A549 (cell line): Measurements from ENCODE around the gene RIPPLY2. TPM values are rescaled to one million over a fixed set of nuclear protein-coding genes. Genes with fewer than 3 reads are reported as not detected.
"Not testable (repeated sequence)": the region's sequence is repeated elsewhere in the genome, so short reads cannot be mapped to it uniquely, and the experiment has no call there.

Experiments used
- ATAC-seq, 2 experiments: fragments of 200-7000 bp in 1 of 2; fragments of >200 bp in 1 of 2; cut with Nextera tagmentation in 1 of 2; cut with Tn5 transposase in 1 of 2; 3 replicates each; pipeline versions ENCODE4 v1.8.0 to v1.9.1; 2018 to 2020; ENCODE audit warnings: mild to moderate bottlenecking in 1 of 2, moderate library complexity in 1 of 2
- CTCF ChIA-PET: fragments of 300-600 bp; sonication (Branson Sonifier 250); formaldehyde crosslinking; extraction: SDS; loops from one replicate; lab custom pipeline; 2021; ENCODE audit warnings: antibody characterized with exemption, inconsistent platforms; lab: Yijun Ruan, JAX
- POLR2A ChIA-PET: fragments of 350-600 bp; formaldehyde crosslinking; extraction: SDS; loops from one replicate; lab custom pipeline; 2021; ENCODE audit warnings: antibody characterized with exemption, inconsistent platforms; lab: Yijun Ruan, JAX
- DNase-seq, 2 experiments: peaks; one replicate each; pipeline versions ENCODE4 v3.0.0 to v3.0.0-alpha.2; 2011 to 2016; ENCODE audit warnings: low read depth in 1 of 2, low spot score in 1 of 2
- FAIRE-seq: peaks from 2 replicates; lab custom pipeline; 2011; peaks lifted over from hg19 to GRCh38; lab: Jason Lieb, UNC
- H3K27ac ChIP-seq, 2 experiments: fragments of >200 bp; sonication (Bioruptor Twin); formaldehyde crosslinking; 3 replicates each; pipeline ENCODE4 v1.5.1; 2016 to 2017
- H3K4me1 ChIP-seq: fragments of >200 bp; sonication (Bioruptor Twin); formaldehyde crosslinking; 3 replicates; pipeline ENCODE4 v1.6.1; 2016
- H3K4me2 ChIP-seq: fragments of >200 bp; sonication (Bioruptor Twin); formaldehyde crosslinking; 3 replicates; pipeline ENCODE4 v1.6.1; 2016
- H3K4me3 ChIP-seq: fragments of >200 bp; sonication (Bioruptor Twin); formaldehyde crosslinking; 3 replicates; pipeline ENCODE4 v1.5.1; 2016
- H3K9me3 ChIP-seq: fragments of >200 bp; sonication (Bioruptor Twin); formaldehyde crosslinking; 3 replicates; pipeline ENCODE4 v1.6.1; 2016
- CBX2 ChIP-seq: fragments of 200-600 bp; sonication (generic); IDR thresholded peaks from 2 replicates; pipeline ENCODE4 v1.6.1; 2016; ENCODE audit warnings: low read depth, mild to moderate bottlenecking, borderline replicate concordance
- CHD2 ChIP-seq: fragments of 150-350 bp; IDR thresholded peaks from 2 replicates; pipeline ENCODE4 v1.6.1; 2014; ENCODE audit warnings: low read length; ENCODE audit not compliant: partially characterized antibody
- CHD4 ChIP-seq: fragments of 200-600 bp; sonication (generic); IDR thresholded peaks from 2 replicates; pipeline ENCODE4 v1.6.1; 2016; ENCODE audit warnings: antibody characterized with exemption, mild to moderate bottlenecking, borderline replicate concordance
- EHF ChIP-seq: fragments of 250-450 bp; sonication (Bioruptor Pico); IDR thresholded peaks from 2 replicates; pipeline ENCODE4 v1.5.0; 2020; ENCODE audit warnings: mild to moderate bottlenecking
- EP300 ChIP-seq, 2 experiments: fragments of >200 bp; sonication (Bioruptor Twin); formaldehyde crosslinking; IDR thresholded peaks; 2 replicates in 1 of 2; 3 replicates in 1 of 2; pipeline ENCODE4 v1.6.1; 2016 to 2017
- ESRRA ChIP-seq: fragments of 150-350 bp; IDR thresholded peaks from 2 replicates; pipeline ENCODE4 v1.6.1; 2014; ENCODE audit warnings: mild to moderate bottlenecking, low read length, borderline replicate concordance
- FOSB ChIP-seq: fragments of 250-450 bp; sonication (Bioruptor Pico); IDR thresholded peaks from 2 replicates; pipeline ENCODE4 v1.5.0; 2020; ENCODE audit warnings: mild to moderate bottlenecking, moderate library complexity
- HDAC2 ChIP-seq: fragments of 200-600 bp; sonication (generic); IDR thresholded peaks from 2 replicates; pipeline ENCODE4 v1.6.1; 2016
- HEYL ChIP-seq: fragments of 250-450 bp; sonication (Bioruptor Pico); IDR thresholded peaks from 2 replicates; pipeline ENCODE4 v1.8.0; 2021; ENCODE audit warnings: mild to moderate bottlenecking, moderate library complexity
- HOXA7 ChIP-seq: fragments of 250-450 bp; sonication (Bioruptor Pico); IDR thresholded peaks from 2 replicates; pipeline ENCODE4 v1.5.0; 2020; ENCODE audit warnings: mild to moderate bottlenecking, moderate library complexity
- HOXB13 ChIP-seq: fragments of 250-450 bp; sonication (Bioruptor Pico); IDR thresholded peaks from 2 replicates; pipeline ENCODE4 v1.5.0; 2020; ENCODE audit warnings: low read depth, mild to moderate bottlenecking, moderate library complexity
- JUNB ChIP-seq: fragments of >200 bp; sonication (Bioruptor Twin); formaldehyde crosslinking; IDR thresholded peaks from 2 replicates; pipeline ENCODE4 v1.6.1; 2016
- KDM5A ChIP-seq: fragments of 200-600 bp; sonication (generic); IDR thresholded peaks from 2 replicates; pipeline ENCODE4 v1.6.1; 2016; ENCODE audit warnings: antibody characterized with exemption, mild to moderate bottlenecking
- MYC ChIP-seq: IDR thresholded peaks from 2 replicates; pipeline ENCODE4 v1.6.1; 2012; ENCODE audit warnings: mild to moderate bottlenecking, inconsistent platforms, low read length, improper control_type of control experiment, borderline replicate concordance
- NFE2L2 ChIP-seq: fragments of 150-350 bp; conservative IDR thresholded peaks from 2 replicates; pipeline ENCODE4 v1.6.1; 2014; ENCODE audit warnings: low read length
- NPAS2 ChIP-seq: fragments of 250-450 bp; sonication (Bioruptor Pico); IDR thresholded peaks from 2 replicates; pipeline ENCODE4 v1.8.0; 2022; ENCODE audit warnings: mild to moderate bottlenecking, moderate library complexity, borderline replicate concordance
- NR3C1 ChIP-seq: fragments of >200 bp; sonication (Bioruptor Twin); formaldehyde crosslinking; IDR thresholded peaks from 3 replicates; pipeline ENCODE4 v1.6.1; 2017
- PHF8 ChIP-seq: fragments of 200-600 bp; sonication (generic); IDR thresholded peaks from 2 replicates; pipeline ENCODE4 v1.6.1; 2016; ENCODE audit warnings: low read depth, mild to moderate bottlenecking, antibody characterized with exemption, moderate library complexity, borderline replicate concordance
- POLR2A ChIP-seq: IDR thresholded peaks from 2 replicates; pipeline ENCODE4 v1.6.1; 2012; ENCODE audit warnings: mild to moderate bottlenecking, low read length
- POLR2AphosphoS2 ChIP-seq: conservative IDR thresholded peaks from 2 replicates; pipeline ENCODE4 v1.6.1; 2012; ENCODE audit warnings: low read length, improper control_type of control experiment, inconsistent platforms
- RARB ChIP-seq: fragments of 250-450 bp; sonication (Bioruptor Pico); IDR thresholded peaks from 2 replicates; pipeline ENCODE4 v1.8.0; 2021; ENCODE audit warnings: mild to moderate bottlenecking, moderate library complexity
- RCOR1 ChIP-seq: fragments of 150-350 bp; IDR thresholded peaks from 2 replicates; pipeline ENCODE4 v1.6.1; 2014; ENCODE audit warnings: antibody characterized with exemption, low read length, low read depth
- RNF2 ChIP-seq: fragments of 200-600 bp; sonication (generic); IDR thresholded peaks from 2 replicates; pipeline ENCODE4 v1.6.1; 2016; ENCODE audit warnings: low read depth, mild to moderate bottlenecking, antibody characterized with exemption, moderate library complexity, borderline replicate concordance
- SMC3 ChIP-seq: fragments of >200 bp; sonication (Bioruptor Twin); formaldehyde crosslinking; IDR thresholded peaks from 3 replicates; pipeline ENCODE4 v1.6.1; 2018; ENCODE audit warnings: inconsistent platforms
- ZSCAN20 ChIP-seq: fragments of 250-450 bp; sonication (Bioruptor Pico); IDR thresholded peaks from 2 replicates; pipeline ENCODE4 v1.8.0; 2022; ENCODE audit warnings: mild to moderate bottlenecking, moderate library complexity
- WGBS: methylation state at CpG from one replicate; pipeline ENCODE4 v1.1.6; 2017; ENCODE audit errors: missing lambda C conversion rate; 5-methylcytosine and 5-hydroxymethylcytosine counted together
- polyA plus RNA-seq, 4 experiments: library from polyadenylated mRNA; depleted of rRNA in 3 of 4; stranded (reverse); fragments of >200 nt; fragmentation: RNase III in 1 of 4; extraction: RNeasy Plus Mini Kit Qiagen cat#74134 plus additional on column Dnase treatment in 1 of 4; gene quantifications; 2 replicates in 3 of 4; 3 replicates in 1 of 4; pipeline ENCODE4 v1.2.3, GENCODE V29; 2011 to 2017
- TF ChIP-seq, protein P1 (sequence below): fragments of 250-450 bp; sonication (Bioruptor Pico); IDR thresholded peaks from 2 replicates; pipeline ENCODE4 v1.5.0; 2021; ENCODE audit warnings: mild to moderate bottlenecking, moderate library complexity, borderline replicate concordance
- TF ChIP-seq, protein P2 (sequence below): IDR thresholded peaks from 2 replicates; pipeline ENCODE4 v1.6.1; 2012
- TF ChIP-seq, protein P3 (sequence below): IDR thresholded peaks from 2 replicates; pipeline ENCODE4 v1.6.1; 2012; ENCODE audit warnings: low read depth, borderline replicate concordance
- TF ChIP-seq, protein P4 (sequence below): fragments of 250-450 bp; sonication (Bioruptor Pico); IDR thresholded peaks from 2 replicates; pipeline ENCODE4 v1.5.0; 2020; ENCODE audit warnings: low read depth, mild to moderate bottlenecking, moderate library complexity

The RIPPLY2 gene
- polyA plus RNA-seq, 2 of the 4 experiments (the other 2 are of a cell fraction) = 0.27 to 1.5 TPM

DNA sequence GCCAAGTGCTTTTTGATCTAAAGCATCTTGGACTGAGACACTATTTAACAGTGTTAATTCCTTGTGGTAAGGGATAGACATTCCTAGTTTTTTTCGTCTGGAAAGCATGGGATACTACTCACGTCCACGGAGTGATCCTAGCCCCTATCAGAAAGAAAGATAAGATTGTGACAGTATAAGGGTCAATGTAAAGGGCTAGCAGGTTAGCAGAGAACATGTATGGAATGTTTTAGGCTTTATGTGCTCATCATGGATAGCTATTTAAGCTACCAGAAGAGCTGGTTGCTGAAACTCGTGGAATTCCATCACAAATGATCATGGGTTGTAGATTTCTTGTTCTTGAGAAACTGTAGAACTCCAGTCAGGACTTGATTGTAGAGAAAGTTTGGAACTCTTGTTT, 38.4 kb downstream of the RIPPLY2 start:
- Histone ChIP-seq H3K27ac (no peak overlapping the region), H3K4me2 (no peak overlapping the region), H3K4me1 (no peaks in the 10 kb centered on the region), H3K9me3 (no peaks in the 10 kb centered on the region), H3K4me3 (no peak overlapping the region)
- CTCF ChIA-PET = no interaction called here
- WGBS = 92% methylated on average over 4 of the region's 4 CpGs
- FAIRE-seq (no peak), ATAC-seq (no peak)
- TF ChIP-seq POLR2A = no peak
- TF ChIP-seq RARB = no peak
- no peak for TF ChIP-seq CHD4
- TF ChIP-seq CBX2 = no peak
- no peak for TF ChIP-seq NFE2L2
- TF ChIP-seq EHF (CRISPR knock-in tag) = no peak
- TF ChIP-seq MYC = no peak
- TF ChIP-seq ZSCAN20 (CRISPR knock-in tag) = no peak
- TF ChIP-seq SMC3 = no peak
- no peak for TF ChIP-seq HEYL (CRISPR knock-in tag)
- no peak for TF ChIP-seq NPAS2 (CRISPR knock-in tag)
- no peak for TF ChIP-seq HOXA7 (CRISPR knock-in tag)
- no peak for TF ChIP-seq POLR2AphosphoS2
- TF ChIP-seq RNF2 = no peak
- no peak for TF ChIP-seq JUNB
- no peak for TF ChIP-seq RCOR1
- TF ChIP-seq HDAC2 = no peak
- TF ChIP-seq, all 56 proteins: peak for 0
- POLR2A ChIA-PET = no interaction called here
- DNase-seq = no peak

DNA sequence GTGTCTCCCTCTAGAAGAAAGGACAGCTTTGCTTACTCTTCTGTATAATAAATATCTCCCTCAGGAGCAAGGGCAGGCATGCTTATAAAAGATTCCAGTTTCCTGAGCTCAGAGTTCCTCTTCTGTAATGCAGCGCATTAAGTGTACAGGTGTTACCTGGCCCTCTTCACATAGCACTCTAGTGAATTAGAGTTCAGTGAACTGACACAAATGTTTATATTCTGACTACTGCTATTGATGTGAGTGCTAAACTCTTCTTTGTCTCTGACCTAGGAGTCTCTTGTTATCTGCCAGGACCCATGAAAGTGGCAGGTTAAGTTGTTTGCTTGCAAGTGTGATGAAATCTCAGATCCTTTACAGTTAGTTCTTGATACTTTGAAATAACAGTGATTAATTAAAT, 39.9 kb downstream of the RIPPLY2 start:
- no peak for FAIRE-seq

DNA sequence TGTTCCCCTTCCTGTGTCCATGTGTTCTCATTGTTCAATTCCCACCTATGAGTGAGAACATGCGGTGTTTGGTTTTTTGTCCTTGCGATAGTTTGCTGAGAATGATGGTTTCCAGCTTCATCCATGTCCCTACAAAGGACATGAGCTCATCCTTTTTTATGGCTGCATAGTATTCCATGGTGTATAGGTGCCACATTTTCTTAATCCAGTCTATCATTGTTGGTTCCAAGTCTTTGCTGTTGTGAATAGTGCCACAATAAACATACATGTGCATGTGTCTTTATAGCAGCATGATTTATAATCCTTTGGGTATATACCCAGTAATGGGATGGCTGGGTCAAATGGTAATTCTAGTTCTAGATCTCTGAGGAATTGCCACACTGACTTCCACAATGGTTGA, 43.9 kb downstream of the RIPPLY2 start:
- 82% methylated on average over 2 of the region's 2 CpGs for WGBS
- H3K4me3 ChIP-seq, POLR2A ChIA-PET: not testable (repeated sequence)

More for the DNA sequence above, 39.9 kb downstream of the RIPPLY2 start:
- ChIA-PET POLR2A (no interaction called here), CTCF (no interaction called here)
- H3K4me2 ChIP-seq = no peak overlapping the region
- WGBS = 100% methylated on average over 1 of the region's 1 CpG
- no peaks in the 10 kb centered on the region for H3K4me1 ChIP-seq
- no peak for DNase-seq
- no peaks in the 10 kb centered on the region for H3K9me3 ChIP-seq
- H3K27ac ChIP-seq = no peak overlapping the region
- H3K4me3 ChIP-seq = no peak overlapping the region
- TF ChIP-seq POLR2AphosphoS2 (no peak), HOXB13 (CRISPR knock-in tag) (no peak), ESRRA (no peak), ZSCAN20 (CRISPR knock-in tag) (no peak), HDAC2 (no peak), PHF8 (no peak), FOSB (no peak), CHD4 (no peak), NR3C1 (no peak), CHD2 (no peak), KDM5A (no peak), EP300 (IDR thresholded peaks at IDR 0.05) (no peak), RNF2 (no peak)
- TF ChIP-seq, protein P1, sequence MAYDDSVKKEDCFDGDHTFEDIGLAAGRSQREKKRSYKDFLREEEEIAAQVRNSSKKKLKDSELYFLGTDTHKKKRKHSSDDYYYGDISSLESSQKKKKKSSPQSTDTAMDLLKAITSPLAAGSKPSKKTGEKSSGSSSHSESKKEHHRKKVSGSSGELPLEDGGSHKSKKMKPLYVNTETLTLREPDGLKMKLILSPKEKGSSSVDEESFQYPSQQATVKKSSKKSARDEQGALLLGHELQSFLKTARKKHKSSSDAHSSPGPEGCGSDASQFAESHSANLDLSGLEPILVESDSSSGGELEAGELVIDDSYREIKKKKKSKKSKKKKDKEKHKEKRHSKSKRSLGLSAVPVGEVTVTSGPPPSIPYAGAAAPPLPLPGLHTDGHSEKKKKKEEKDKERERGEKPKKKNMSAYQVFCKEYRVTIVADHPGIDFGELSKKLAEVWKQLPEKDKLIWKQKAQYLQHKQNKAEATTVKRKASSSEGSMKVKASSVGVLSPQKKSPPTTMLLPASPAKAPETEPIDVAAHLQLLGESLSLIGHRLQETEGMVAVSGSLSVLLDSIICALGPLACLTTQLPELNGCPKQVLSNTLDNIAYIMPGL (CRISPR knock-in tag) = no peak
- TF ChIP-seq, protein P2, sequence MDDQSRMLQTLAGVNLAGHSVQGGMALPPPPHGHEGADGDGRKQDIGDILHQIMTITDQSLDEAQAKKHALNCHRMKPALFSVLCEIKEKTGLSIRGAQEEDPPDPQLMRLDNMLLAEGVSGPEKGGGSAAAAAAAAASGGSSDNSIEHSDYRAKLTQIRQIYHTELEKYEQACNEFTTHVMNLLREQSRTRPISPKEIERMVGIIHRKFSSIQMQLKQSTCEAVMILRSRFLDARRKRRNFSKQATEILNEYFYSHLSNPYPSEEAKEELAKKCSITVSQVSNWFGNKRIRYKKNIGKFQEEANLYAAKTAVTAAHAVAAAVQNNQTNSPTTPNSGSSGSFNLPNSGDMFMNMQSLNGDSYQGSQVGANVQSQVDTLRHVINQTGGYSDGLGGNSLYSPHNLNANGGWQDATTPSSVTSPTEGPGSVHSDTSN = no peak
- TF ChIP-seq, protein P3, sequence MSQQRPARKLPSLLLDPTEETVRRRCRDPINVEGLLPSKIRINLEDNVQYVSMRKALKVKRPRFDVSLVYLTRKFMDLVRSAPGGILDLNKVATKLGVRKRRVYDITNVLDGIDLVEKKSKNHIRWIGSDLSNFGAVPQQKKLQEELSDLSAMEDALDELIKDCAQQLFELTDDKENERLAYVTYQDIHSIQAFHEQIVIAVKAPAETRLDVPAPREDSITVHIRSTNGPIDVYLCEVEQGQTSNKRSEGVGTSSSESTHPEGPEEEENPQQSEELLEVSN = no peak
- TF ChIP-seq, protein P4, sequence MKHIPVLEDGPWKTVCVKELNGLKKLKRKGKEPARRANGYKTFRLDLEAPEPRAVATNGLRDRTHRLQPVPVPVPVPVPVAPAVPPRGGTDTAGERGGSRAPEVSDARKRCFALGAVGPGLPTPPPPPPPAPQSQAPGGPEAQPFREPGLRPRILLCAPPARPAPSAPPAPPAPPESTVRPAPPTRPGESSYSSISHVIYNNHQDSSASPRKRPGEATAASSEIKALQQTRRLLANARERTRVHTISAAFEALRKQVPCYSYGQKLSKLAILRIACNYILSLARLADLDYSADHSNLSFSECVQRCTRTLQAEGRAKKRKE (CRISPR knock-in tag) = no peak
- TF ChIP-seq, all 56 proteins: peak for 0
- no peak for ATAC-seq

More for the DNA sequence above, 43.9 kb downstream of the RIPPLY2 start:
- H3K4me1 ChIP-seq, FAIRE-seq, DNase-seq, ATAC-seq, H3K4me2 ChIP-seq, H3K9me3 ChIP-seq, CTCF ChIA-PET, H3K27ac ChIP-seq: not testable (repeated sequence)
